Activated CD4-positive, alpha-beta memory T cell treated with anti-CD3 and anti-CD28 coated beads, Interleukin-2, amount 10 ng/mL, durations not matched to agents 7 days and 5 days (primary cell): ENCODE results near the gene ARMC8. TPM values are rescaled to one million over a fixed set of nuclear protein-coding genes. Genes with fewer than 3 reads are reported as not detected.

ENCODE experiments used
- CTCF ChIA-PET: fragments of 350-600 bp; sonication (Branson Sonifier 250); formaldehyde crosslinking; loops from one replicate; lab custom pipeline; 2021; ENCODE audit warnings: antibody characterized with exemption, inconsistent platforms; lab: Charles Lee
- POLR2A ChIA-PET: fragments of 350-600 bp; sonication (Branson Sonifier 250); formaldehyde crosslinking; loops from one replicate; lab custom pipeline; 2021; ENCODE audit warnings: antibody characterized with exemption; lab: Charles Lee
- DNase-seq: peaks from one replicate; pipeline ENCODE4 v3.0.0-alpha.2; 2020
- H3K27ac Mint-ChIP-seq: one replicate; pipeline ENCODE4 v1.8.0; 2021; ENCODE audit warnings: mild to moderate bottlenecking, mixed read lengths
- H3K27me3 Mint-ChIP-seq: one replicate; pipeline ENCODE4 v1.8.0; 2021; ENCODE audit warnings: mixed read lengths
- H3K36me3 Mint-ChIP-seq: one replicate; pipeline ENCODE4 v1.8.0; 2021; ENCODE audit warnings: low read depth, mixed read lengths
- H3K4me1 Mint-ChIP-seq: one replicate; pipeline ENCODE4 v1.8.0; 2021; ENCODE audit warnings: mixed read lengths
- H3K4me3 Mint-ChIP-seq: one replicate; pipeline ENCODE4 v1.8.0; 2021; ENCODE audit warnings: mild to moderate bottlenecking, mixed read lengths
- H3K9me3 Mint-ChIP-seq: one replicate; pipeline ENCODE4 v1.8.0; 2021; ENCODE audit warnings: mixed read lengths
- total RNA-seq, 2 experiments: library from RNA; stranded (reverse); gene quantifications; one replicate each; pipeline ENCODE4 v1.2.3, GENCODE V29; 2021

ARMC8 gene
- total RNA-seq, 2 experiments from 2014 or later = 44.0 to 50.1 TPM

DNA sequence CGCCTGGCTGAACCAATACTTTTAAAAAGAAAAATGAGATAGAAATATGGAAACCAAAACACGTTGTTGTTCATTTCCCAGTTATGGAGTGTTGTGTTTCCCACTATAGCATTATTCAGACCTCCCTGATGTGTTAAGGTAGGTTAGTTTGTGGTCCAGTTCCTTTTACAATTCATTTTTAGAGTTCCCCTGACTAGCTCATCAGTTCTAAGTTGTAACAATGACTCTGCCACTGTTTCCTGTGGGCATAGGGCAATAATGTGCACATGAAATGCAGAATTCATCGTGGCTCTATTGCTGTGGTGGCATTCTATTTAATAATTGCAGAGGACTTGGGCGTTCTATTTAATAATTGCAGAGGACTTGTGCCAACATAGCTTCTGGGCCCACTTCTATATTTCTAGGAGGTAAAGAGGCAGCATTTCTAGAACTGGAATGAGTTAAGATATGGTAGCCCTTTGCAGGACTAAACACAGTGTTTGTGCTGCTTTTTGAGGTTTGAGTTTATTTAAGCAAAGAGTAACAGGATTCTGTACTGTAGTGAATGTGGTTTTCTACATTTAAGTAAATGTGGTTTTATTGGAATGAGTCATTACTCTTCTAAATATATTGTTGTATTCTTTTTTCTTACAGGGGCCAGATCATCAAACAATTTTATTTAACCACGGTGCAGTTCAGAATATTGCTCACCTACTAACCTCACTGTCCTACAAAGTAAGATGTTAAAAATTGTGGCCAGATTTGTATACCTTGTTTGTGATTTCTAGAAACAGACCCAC is 47.5 kb downstream of the ARMC8 start:
- Mint-ChIP-seq H3K36me3 (peaks cover 52% of the 10 kb centered on the region), H3K27ac (peak overlapping the region; percentile 34), H3K4me3 (no peak overlapping the region), H3K9me3 (no peaks in the 10 kb centered on the region), H3K4me1 (peaks cover 15% of the 10 kb centered on the region), H3K27me3 (no peaks in the 10 kb centered on the region)
- POLR2A ChIA-PET = interaction anchor here (1.5 kb wide), 1 partner anchor 47 kb away, joined by 4 read pairs; no protein-coding TSS in a partner anchor
- CTCF ChIA-PET = no interaction called here
- no peak for DNase-seq

DNA sequence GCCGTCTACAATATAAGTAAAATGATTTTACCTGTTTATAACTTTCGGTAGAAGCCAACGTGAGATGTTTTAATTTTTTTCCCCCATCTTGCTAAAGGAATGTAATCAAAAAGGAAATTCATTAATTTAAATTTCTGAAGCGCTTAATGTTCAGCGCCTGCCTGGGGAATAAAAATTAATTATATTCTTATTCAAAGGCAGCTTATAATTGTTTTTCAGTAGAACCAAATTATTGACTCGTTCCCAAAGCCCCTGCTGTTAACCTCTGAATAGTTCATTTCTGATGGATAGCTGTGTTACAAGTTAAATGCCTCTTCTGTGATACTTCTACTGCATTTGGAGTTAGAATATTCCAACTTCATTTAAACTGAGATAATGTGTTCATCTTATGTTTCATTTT is 51.6 kb downstream of the ARMC8 start:
- Mint-ChIP-seq H3K27me3 (no peaks in the 10 kb centered on the region), H3K4me3 (no peak overlapping the region), H3K36me3 (peaks cover 44% of the 10 kb centered on the region), H3K9me3 (no peaks in the 10 kb centered on the region), H3K4me1 (peaks cover 9% of the 10 kb centered on the region), H3K27ac (no peak overlapping the region)
- ChIA-PET POLR2A (no interaction called here), CTCF (no interaction called here)
- DNase-seq = no peak

- H3K27ac Mint-ChIP-seq = no peak overlapping the region
- POLR2A ChIA-PET = no interaction called here
- CTCF ChIA-PET = no interaction called here
- peaks cover 48% of the 10 kb centered on the region for H3K36me3 Mint-ChIP-seq
- H3K27me3 Mint-ChIP-seq = no peaks in the 10 kb centered on the region
- no peak overlapping the region for H3K4me3 Mint-ChIP-seq
- DNase-seq = no peak
- no peaks in the 10 kb centered on the region for H3K9me3 Mint-ChIP-seq
- H3K4me1 Mint-ChIP-seq = peaks cover 2% of the 10 kb centered on the region
Measured at GRCh38 chr3:138241061-138241460, 54.0 kb downstream of the ARMC8 start.

DNA sequence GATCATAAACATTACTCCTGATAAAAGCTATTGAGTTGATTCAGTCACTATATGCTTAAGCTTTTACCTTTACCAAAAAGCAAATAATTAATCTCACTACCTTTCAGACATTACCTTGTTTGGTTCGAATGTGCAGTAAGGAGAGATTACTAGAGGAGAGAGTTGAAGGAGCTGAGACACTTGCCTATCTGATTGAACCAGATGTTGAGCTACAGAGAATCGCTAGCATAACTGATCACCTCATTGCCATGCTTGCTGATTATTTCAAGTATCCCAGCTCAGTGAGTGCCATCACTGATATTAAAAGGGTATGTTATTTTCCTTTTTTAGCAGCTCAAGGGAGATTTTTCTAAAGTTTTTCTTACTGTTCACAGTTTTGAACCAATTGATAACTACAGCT is 54.6 kb downstream of the ARMC8 start:
- DNase-seq = no peak
- Mint-ChIP-seq H3K4me3 (no peak overlapping the region), H3K9me3 (no peaks in the 10 kb centered on the region), H3K36me3 (peaks cover 46% of the 10 kb centered on the region), H3K27me3 (no peaks in the 10 kb centered on the region), H3K4me1 (peaks cover 2% of the 10 kb centered on the region), H3K27ac (no peak overlapping the region)
- ChIA-PET CTCF (no interaction called here), POLR2A (no interaction called here)

- POLR2A ChIA-PET = no interaction called here
- Mint-ChIP-seq H3K36me3 (peaks cover 48% of the 10 kb centered on the region), H3K4me1 (peaks cover 2% of the 10 kb centered on the region)
Measured at GRCh38 chr3:138242466-138242865, 55.4 kb downstream of the ARMC8 start.

GRCh38 chr3:138245026-138245425 is 57.9 kb downstream of the ARMC8 start:
- peaks cover 2% of the 10 kb centered on the region for H3K4me1 Mint-ChIP-seq

More at GRCh38 chr3:138242466-138242865, 55.4 kb downstream of the ARMC8 start:
- CTCF ChIA-PET = no interaction called here
- H3K4me3 Mint-ChIP-seq = no peak overlapping the region
- DNase-seq = no peak
- H3K27me3 Mint-ChIP-seq = no peaks in the 10 kb centered on the region
- no peaks in the 10 kb centered on the region for H3K9me3 Mint-ChIP-seq
- no peak overlapping the region for H3K27ac Mint-ChIP-seq

DNA sequence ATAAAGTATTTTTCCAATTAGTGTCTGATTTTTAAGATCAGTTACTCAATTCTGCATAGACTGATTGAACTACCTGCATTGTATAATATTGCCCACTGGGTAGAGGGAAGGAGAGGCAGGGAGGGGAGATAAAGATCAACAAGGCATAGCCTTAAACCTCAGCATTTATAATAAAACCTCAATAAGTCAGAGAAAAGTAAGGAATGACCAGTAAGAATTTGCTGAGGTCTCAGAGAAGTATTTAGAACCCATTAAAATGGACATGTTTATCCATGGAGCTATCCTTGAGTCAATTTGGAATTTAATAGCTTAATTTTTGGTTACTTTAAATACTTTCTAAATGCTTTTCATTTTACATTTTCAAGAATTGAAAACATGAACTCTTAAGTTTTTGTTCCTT is 62.5 kb downstream of the ARMC8 start:
- POLR2A ChIA-PET = no interaction called here
- no peak overlapping the region for H3K4me3 Mint-ChIP-seq
- peaks cover 47% of the 10 kb centered on the region for H3K36me3 Mint-ChIP-seq
- no peak for DNase-seq
- H3K27me3 Mint-ChIP-seq = no peaks in the 10 kb centered on the region
- CTCF ChIA-PET = no interaction called here
- peaks cover 2% of the 10 kb centered on the region for H3K4me1 Mint-ChIP-seq
- H3K27ac Mint-ChIP-seq = no peak overlapping the region
- H3K9me3 Mint-ChIP-seq = no peaks in the 10 kb centered on the region

More at GRCh38 chr3:138245026-138245425, 57.9 kb downstream of the ARMC8 start:
- ChIA-PET POLR2A (no interaction called here), CTCF (interaction anchor here (0.5 kb wide), 1 partner anchor 20 kb away, joined by 3 read pairs; no protein-coding TSS in a partner anchor)
- no peak for DNase-seq
- no peaks in the 10 kb centered on the region for H3K27me3 Mint-ChIP-seq
- no peak overlapping the region for H3K4me3 Mint-ChIP-seq
- no peaks in the 10 kb centered on the region for H3K9me3 Mint-ChIP-seq
- peaks cover 58% of the 10 kb centered on the region for H3K36me3 Mint-ChIP-seq
- H3K27ac Mint-ChIP-seq = no peak overlapping the region

- ChIA-PET POLR2A (no interaction called here), CTCF (no interaction called here)
- H3K27me3 Mint-ChIP-seq = no peaks in the 10 kb centered on the region
- H3K36me3 Mint-ChIP-seq = peaks cover 18% of the 10 kb centered on the region
- H3K9me3 Mint-ChIP-seq = no peaks in the 10 kb centered on the region
- H3K4me1 Mint-ChIP-seq = peaks cover 2% of the 10 kb centered on the region
- DNase-seq = no peak
- no peak overlapping the region for H3K27ac Mint-ChIP-seq
- no peak overlapping the region for H3K4me3 Mint-ChIP-seq
Measured at GRCh38 chr3:138253609-138254008, 66.5 kb downstream of the ARMC8 start.

GRCh38 chr3:138254216-138254615 is 67.1 kb downstream of the ARMC8 start:
- H3K4me3 Mint-ChIP-seq = no peak overlapping the region
- POLR2A ChIA-PET = no interaction called here
- H3K36me3 Mint-ChIP-seq = peaks cover 13% of the 10 kb centered on the region
- DNase-seq = no peak
- H3K4me1 Mint-ChIP-seq = peaks cover 2% of the 10 kb centered on the region
- H3K27me3 Mint-ChIP-seq = no peaks in the 10 kb centered on the region
- CTCF ChIA-PET = no interaction called here
- H3K27ac Mint-ChIP-seq = no peak overlapping the region
- no peaks in the 10 kb centered on the region for H3K9me3 Mint-ChIP-seq

- peaks cover 7% of the 10 kb centered on the region for H3K36me3 Mint-ChIP-seq
- ChIA-PET POLR2A (no interaction called here), CTCF (no interaction called here)
- peaks cover 2% of the 10 kb centered on the region for H3K4me1 Mint-ChIP-seq
- no peaks in the 10 kb centered on the region for H3K27me3 Mint-ChIP-seq
- DNase-seq = no peak
- no peak overlapping the region for H3K27ac Mint-ChIP-seq
- no peaks in the 10 kb centered on the region for H3K9me3 Mint-ChIP-seq
- no peak overlapping the region for H3K4me3 Mint-ChIP-seq
Measured at GRCh38 chr3:138256022-138256421, 68.9 kb downstream of the ARMC8 start.

DNA sequence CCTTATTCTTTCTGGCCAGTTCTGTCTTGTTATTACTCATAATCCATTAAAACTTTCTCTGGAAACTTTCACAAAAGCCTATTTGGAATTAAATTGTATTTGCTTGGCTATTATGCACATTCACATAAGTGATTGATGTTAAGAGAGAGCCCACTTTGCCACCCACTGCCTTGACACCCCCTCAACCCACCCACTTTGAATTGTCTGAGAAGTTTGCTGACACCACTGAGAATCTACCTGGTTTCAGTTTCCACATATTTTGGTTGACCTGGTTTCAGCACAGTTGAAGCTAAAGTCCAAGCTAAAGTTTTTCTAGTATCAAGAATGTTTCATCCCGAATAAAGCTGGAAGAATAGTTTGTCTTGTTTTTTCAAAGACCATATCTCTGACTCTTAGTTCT is 70.9 kb downstream of the ARMC8 start:
- no peaks in the 10 kb centered on the region for H3K9me3 Mint-ChIP-seq
- no peaks in the 10 kb centered on the region for H3K27me3 Mint-ChIP-seq
- no peak overlapping the region for H3K27ac Mint-ChIP-seq
- peaks cover 3% of the 10 kb centered on the region for H3K36me3 Mint-ChIP-seq
- H3K4me1 Mint-ChIP-seq = peaks cover 2% of the 10 kb centered on the region
- ChIA-PET CTCF (no interaction called here), POLR2A (no interaction called here)
- no peak for DNase-seq
- H3K4me3 Mint-ChIP-seq = no peak overlapping the region

DNA sequence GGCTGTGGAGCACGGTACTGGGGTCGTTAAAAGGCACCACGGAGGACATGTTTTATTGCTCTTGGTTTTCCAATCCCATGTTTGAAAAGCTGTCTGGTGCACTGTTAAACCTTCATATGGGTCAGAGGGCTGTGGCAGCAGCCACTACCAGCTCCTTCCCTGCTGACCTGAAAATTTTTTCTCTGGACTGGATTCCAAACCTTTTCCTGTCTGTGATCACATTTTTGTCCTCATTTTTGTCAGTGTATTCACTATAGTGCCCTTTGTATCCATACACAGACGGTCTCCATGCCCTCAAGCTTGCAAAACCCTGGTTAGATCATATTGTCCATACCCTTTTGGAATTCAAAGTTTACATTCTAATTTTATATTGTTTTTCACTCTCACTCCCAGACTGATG is 72.0 kb downstream of the ARMC8 start:
- Mint-ChIP-seq H3K36me3 (peaks cover 3% of the 10 kb centered on the region), H3K27ac (no peak overlapping the region), H3K27me3 (no peaks in the 10 kb centered on the region), H3K4me1 (peaks cover 2% of the 10 kb centered on the region), H3K4me3 (no peak overlapping the region), H3K9me3 (no peaks in the 10 kb centered on the region)
- DNase-seq = no peak
- CTCF ChIA-PET = no interaction called here
- POLR2A ChIA-PET = no interaction called here

DNA sequence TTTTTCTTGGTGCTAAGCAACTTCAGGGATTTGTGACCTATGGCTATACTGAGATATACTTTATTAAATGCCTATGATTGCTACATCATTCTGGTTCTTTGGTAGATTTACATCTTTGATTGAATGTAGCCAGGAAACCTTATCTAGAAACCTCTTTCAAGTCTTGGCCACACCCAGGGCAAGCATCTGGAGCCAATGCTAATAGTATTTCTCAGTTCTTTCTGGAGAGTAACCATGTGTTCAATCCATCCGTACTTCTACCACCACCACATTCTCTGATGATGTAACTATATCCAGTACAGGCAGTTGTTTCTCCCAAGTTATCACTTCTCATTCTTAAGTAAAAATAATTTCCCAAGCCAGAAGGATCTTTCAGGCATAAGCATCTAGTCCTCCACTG is 73.5 kb downstream of the ARMC8 start:
- Mint-ChIP-seq H3K27ac (no peak overlapping the region), H3K27me3 (no peaks in the 10 kb centered on the region), H3K9me3 (no peaks in the 10 kb centered on the region), H3K36me3 (peaks cover 3% of the 10 kb centered on the region), H3K4me3 (no peak overlapping the region), H3K4me1 (peaks cover 2% of the 10 kb centered on the region)
- no peak for DNase-seq
- ChIA-PET POLR2A (no interaction called here), CTCF (no interaction called here)

GRCh38 chr3:138263104-138263503 is 76.0 kb downstream of the ARMC8 start:
- Mint-ChIP-seq H3K4me3 (no peak overlapping the region), H3K27me3 (no peaks in the 10 kb centered on the region), H3K4me1 (no peaks in the 10 kb centered on the region), H3K36me3 (peaks cover 3% of the 10 kb centered on the region), H3K27ac (no peak overlapping the region), H3K9me3 (no peaks in the 10 kb centered on the region)
- CTCF ChIA-PET = no interaction called here
- POLR2A ChIA-PET = no interaction called here
- DNase-seq = no peak
